GM23248 (cell line): ENCODE data around the gene PDGFRB.

Experiments used
- EZH2 ChIP-seq: fragments of 200-600 bp; sonication (generic); IDR thresholded peaks from 2 replicates; pipeline ENCODE4 v1.6.1; 2018; ENCODE audit warnings: antibody characterized with exemption, mild to moderate bottlenecking; ENCODE audit not compliant: insufficient read depth, poor library complexity, severe bottlenecking
- EZH2phosphoT487 ChIP-seq: fragments of 200-600 bp; sonication (generic); IDR thresholded peaks from 2 replicates; pipeline ENCODE4 v1.6.1; 2018; ENCODE audit warnings: antibody characterized with exemption, moderate library complexity, mild to moderate bottlenecking, low read depth; ENCODE audit not compliant: insufficient read depth

GRCh38 chr5:150156027-150156368 is 353 bp upstream of the PDGFRB start:
- no peak for TF ChIP-seq EZH2
- TF ChIP-seq EZH2phosphoT487, result no peak
